ENCODE measurements around the gene TLCD3A.
"Not testable (repeated sequence)": the region's sequence is repeated elsewhere in the genome, so short reads cannot be mapped to it uniquely, and the experiment has no call there.

TLCD3A gene

DNA sequence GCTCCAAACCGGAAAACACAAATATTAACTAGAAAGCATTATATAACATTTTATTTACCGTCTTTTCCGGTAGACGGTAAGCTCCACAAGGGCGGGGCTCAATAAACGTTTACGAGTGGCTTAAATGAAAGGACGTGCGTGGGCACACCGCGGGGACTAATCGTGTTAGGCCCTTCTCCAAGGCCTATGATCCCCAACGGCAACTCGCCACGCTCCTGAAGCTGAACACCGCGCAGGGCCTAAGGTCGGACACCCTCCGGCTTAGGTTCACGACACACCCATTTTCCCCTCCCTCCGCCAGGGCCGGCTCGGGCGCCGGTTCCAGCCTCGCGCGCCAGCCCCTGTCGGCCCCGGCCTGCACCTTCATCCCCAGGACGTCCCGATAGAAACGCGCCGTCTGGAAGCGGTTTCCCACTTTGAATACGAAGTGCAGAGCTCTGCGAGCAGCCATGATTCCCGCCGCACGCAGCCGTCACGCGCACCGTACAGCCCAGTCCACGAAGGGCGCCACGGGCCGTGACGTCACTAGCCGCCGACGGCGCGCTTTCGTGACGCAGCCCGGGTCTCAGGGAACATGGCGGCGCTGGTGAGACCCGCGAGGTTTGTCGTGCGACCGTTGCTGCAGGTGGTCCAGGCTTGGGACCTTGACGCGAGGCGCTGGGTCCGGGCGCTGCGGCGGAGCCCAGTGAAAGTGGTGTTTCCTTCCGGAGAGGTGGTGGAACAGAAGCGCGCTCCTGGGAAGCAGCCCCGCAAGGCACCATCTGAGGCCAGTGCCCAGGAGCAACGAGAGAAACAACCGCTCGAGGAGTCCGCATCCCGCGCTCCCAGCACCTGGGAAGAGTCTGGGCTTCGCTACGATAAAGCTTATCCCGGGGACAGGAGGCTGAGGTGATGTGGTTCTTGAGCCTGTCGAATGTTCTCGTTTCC is 49.7 kb downstream of the TLCD3A start, which contains the start of the genes GLOD4 and MRM3:
GLOD4 (minus strand) TSS at position 476 of the 927 bp plus-strand sequence; CDS start at position 451, 25 bp downstream.
MRM3 (plus strand) TSS at position 549 of the 927 bp plus-strand sequence; CDS start at position 575, 26 bp downstream.
- H3K27ac ChIP-seq = peak within 1 kb of the TSS; percentile 65
- DNase-seq (ENCODE audit: low read depth, low spot score) = no peak

DNA sequence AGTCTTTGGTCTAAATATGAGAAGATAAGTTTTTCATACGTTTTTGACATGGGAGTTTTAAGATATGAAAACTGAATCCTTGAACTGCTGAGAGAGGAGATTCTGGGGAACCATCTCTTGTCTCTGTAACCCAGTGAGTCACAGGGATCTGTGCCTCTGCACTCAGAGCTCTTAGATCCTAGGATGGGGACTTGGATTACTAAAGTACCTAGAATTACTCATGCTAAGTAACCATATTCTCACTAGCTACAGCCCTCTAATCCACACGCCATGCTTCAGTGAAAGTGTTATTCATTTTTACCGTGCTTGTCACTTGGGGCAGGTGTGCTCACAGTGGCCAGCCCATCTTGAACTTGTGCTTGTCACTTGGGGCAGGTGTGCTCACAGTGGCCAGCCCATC is 51.7 kb downstream of the TLCD3A start:
- no peak for DNase-seq (ENCODE audit: low read depth, low spot score)
- no peak overlapping the region for H3K27ac ChIP-seq

DNA sequence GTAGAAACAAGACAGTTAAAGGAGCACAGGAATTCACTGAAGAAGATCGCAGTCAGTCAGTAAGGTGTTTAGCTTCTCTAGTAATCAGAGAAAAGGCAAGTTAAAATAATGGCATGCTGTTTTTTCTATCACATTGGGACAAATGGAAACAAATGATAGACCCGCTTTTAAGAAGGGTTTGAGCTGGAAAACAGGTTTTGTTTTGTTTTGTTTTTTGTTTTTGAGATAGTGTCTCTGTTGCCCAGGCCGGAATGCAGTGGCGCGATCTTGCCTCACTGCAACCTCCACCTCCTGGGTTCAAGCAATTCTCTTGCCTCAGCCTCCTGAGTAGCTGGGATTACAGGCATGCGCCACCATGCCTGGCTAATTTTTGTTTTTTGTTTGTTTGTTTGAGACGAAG is 53.5 kb downstream of the TLCD3A start:
- not testable (repeated sequence) for H3K27ac ChIP-seq; DNase-seq (ENCODE audit: low read depth, low spot score)

DNA sequence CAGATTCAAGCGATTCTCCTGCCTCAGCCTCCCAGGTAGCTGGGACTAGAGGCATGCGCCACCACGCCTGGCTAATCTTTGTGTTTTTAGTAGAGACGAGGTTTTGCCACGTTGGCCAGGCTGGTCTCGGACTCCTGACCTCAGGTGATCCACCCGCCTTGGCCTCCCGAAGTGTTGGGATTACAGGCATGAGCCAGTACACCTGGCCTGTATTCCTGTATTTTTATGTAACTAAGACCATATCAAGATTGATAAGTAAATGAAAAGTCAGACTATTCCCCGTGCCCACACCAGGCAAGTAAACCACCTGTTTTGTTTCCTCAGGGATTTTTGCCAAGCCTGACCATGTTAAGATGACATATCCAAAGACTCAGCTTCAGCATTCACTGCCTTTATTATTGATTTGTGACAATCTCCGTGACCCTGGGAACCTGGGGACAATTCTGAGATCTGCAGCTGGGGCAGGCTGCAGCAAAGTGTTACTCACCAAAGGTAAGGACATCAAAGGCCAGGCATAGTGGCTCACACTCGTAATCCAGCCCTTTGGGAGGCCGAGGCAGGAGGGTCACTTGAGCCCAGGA is 55.3 kb downstream of the TLCD3A start:
- no peak for DNase-seq (ENCODE audit: low read depth, low spot score)

DNA sequence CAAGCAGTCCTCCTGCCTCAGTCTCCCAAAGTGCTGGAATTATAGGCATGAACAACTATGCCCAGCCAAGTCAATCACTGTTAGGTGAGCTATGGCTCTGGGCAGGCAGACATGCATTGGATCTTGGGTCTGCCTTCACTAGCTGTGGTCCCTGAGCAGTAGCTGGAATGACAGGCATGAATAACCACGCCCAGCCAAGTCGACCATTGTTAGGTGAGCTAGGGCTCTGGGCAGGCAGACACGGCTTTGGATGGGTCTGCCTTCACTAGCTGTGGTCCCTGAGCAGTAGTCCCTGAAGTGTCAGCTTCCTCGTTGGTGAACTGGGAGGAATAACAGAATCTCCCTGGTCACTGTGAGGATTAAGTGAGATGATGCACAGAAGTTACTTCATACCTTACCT is 56.2 kb downstream of the TLCD3A start:
- DNase-seq (ENCODE audit: low read depth, low spot score) = no peak

More for the DNA sequence above, 55.3 kb downstream of the TLCD3A start:
- no peak overlapping the region for H3K27ac ChIP-seq

DNA sequence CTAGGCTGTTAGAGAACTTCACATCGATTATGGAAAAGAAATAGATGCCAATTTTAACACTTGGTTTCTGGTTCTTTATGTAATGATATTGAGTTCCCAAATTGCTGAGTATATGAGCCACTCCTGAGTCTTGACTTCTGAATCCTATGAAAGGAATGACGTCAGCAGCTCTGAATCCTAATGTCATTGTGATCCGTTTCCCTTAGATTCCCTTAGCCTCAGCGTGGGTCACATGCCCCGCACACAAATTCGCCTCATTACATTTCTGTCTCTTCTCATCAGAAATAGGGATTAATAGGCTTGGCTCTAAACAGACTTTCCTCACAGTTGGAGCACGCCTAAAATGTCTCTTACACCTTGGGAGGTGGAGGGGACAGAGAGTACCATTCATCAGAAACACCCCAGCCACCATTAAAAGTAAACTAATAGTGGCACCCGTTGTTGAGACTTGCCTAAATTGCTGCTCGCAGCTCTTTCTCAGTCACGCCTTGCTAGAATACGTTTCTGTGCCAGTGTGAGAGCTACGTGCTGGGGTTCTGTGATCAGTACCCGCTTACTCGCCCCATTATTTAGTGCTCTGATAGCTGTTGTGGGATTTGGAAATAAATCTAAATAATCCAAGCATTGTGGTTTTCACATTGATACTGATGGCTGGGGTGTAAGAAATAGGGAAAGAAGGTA is 56.9 kb downstream of the TLCD3A start:
- H3K27ac ChIP-seq = peak overlapping the region; percentile 90
- DNase-seq (ENCODE audit: low read depth, low spot score) = peak; percentile 39

More for the DNA sequence above, 56.2 kb downstream of the TLCD3A start:
- peak overlapping the region; percentile 90 for H3K27ac ChIP-seq

DNA sequence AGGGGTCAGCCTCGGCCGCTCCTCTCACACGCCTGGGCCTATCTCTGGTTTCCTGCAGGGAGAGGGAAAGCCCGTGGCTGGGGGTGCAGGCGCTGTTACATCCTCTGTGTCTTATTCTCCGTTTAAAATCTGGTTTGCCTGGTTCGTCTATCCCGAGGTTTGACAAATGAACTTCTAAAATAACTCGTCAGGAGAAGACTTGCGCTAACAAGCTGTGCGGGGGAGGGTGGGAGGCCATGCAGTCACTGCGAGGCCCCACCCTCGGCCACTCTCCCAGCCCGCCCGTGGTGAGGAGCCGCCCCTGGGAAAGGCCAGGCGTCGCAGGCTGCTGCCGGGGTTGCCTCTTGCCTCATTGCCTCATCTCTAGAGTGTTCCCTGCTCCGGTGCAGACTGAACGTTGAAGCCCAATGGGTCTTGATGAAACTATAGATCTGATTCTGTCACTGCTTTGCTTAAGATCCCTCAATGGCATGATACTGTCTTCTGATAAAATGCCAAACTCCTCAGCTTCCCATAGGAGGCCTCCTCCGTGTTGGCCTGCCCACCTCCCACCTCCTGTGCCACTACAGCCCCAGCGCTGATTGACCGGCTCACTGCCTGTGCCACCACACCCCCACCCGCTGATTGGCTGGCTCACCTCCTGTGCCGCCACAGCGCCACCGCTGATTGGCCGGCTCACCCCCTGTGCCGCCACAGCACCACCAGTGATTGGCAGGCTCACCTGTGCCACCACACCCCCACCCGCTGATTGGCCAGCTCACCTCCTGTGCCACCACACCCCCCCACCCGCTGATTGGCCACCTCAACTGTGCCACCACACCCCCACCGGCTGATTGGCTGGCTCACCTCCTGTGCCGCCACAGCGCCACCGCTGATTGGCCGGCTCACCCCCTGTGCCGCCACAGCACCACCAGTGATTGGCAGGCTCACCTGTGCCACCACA is 57.8 kb downstream of the TLCD3A start:
- peak overlapping the region; percentile 90 for H3K27ac ChIP-seq
- DNase-seq (ENCODE audit: low read depth, low spot score) = peak; percentile 88

DNA sequence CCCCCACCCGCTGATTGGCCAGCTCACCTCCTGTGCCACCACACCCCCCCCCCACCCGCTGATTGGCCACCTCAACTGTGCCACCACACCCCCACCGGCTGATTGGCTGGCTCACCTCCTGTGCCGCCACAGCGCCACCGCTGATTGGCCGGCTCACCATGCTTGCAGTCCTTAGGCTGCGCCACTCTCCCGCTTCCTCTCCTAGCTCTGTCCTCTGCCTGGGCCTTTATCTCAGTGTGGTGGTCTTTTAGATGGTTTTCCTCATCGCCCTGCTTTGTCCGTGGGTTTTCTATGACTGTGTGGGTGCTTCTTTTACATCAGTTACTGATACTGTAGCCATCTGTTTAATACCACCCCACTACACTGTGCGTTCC is 58.5 kb downstream of the TLCD3A start:
- DNase-seq (ENCODE audit: low read depth, low spot score) = not testable (repeated sequence)
- H3K27ac ChIP-seq = peak overlapping the region; percentile 37

DNA sequence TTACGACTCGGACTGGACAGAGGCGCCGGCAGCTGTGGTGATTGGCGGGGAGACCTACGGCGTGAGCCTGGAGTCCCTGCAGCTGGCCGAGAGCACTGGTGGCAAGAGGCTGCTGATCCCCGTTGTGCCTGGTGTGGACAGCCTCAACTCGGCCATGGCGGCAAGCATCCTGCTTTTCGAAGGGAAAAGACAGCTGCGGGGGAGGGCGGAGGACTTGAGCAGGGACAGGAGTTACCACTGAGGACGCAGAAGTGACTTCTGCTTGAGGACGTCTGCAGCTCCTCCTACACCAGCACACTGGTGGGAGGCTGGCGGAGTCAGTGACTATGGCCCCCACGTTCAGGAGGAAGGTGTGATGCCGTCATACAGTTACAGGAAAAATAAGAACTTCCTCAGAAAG is 59.4 kb downstream of the TLCD3A start:
- H3K27ac ChIP-seq = peak overlapping the region; percentile 37
- no peak for DNase-seq (ENCODE audit: low read depth, low spot score)

DNA sequence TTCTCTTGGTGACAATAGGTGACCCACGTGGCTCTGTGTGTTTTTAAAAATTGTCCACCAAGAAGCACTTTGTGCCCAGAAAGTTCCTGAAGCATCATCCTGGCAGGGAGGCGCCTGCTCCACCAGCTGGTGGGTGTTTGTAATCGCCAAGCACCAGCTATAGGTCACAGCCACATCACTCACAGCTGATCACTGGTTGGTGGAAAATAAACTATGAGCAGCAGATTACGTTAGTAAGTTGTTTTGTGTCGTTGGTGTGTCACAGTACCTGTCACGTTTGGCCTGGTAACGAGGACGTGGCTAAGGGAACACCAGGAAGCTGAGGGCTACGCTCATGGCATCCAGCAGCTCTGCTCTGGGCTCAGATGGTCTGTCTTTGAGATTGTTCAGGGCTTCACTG is 59.9 kb downstream of the TLCD3A start:
- DNase-seq (ENCODE audit: low read depth, low spot score) = no peak
- H3K27ac ChIP-seq = peak overlapping the region; percentile 37
